H9 (cell line): ENCODE data around the gene BRD8. TPM values are rescaled to one million over a fixed set of nuclear protein-coding genes. Genes with fewer than 3 reads are reported as not detected.

Source experiments
- DNase-seq: peaks from one replicate; pipeline ENCODE4 v3.0.0-alpha.2; 2017
- H2AFZ ChIP-seq: one replicate; pipeline ENCODE4 v1.6.1; 2013; ENCODE audit warnings: mild to moderate bottlenecking, low read length, control low read depth, moderate library complexity
- H2AK5ac ChIP-seq: 2 replicates; pipeline ENCODE4 v1.6.1; 2013; ENCODE audit warnings: low read length, control low read depth, mixed read lengths; ENCODE audit not compliant: insufficient read length
- H2BK120ac ChIP-seq: one replicate; pipeline ENCODE4 v1.6.1; 2013; ENCODE audit warnings: low read depth, mild to moderate bottlenecking, low read length, control low read depth, inconsistent platforms; ENCODE audit not compliant: poor library complexity, severe bottlenecking
- H2BK12ac ChIP-seq: 2 replicates; pipeline ENCODE4 v1.6.1; 2013; ENCODE audit warnings: low read length, control low read depth, mixed read lengths, low read depth; ENCODE audit not compliant: insufficient read length
- H2BK15ac ChIP-seq: 2 replicates; pipeline ENCODE4 v1.6.1; 2013; ENCODE audit warnings: low read depth, low read length, control low read depth
- H2BK20ac ChIP-seq: one replicate; pipeline ENCODE4 v1.6.1; 2013; ENCODE audit warnings: low read depth, mild to moderate bottlenecking, low read length, control low read depth, inconsistent platforms; ENCODE audit not compliant: poor library complexity, severe bottlenecking
- H2BK5ac ChIP-seq: 2 replicates; pipeline ENCODE4 v1.6.1; 2013; ENCODE audit warnings: low read length, control low read depth, mixed read lengths; ENCODE audit not compliant: insufficient read length
- H3K14ac ChIP-seq: 2 replicates; pipeline ENCODE4 v1.6.1; 2013; ENCODE audit warnings: low read length, control low read depth; ENCODE audit not compliant: insufficient read depth
- H3K18ac ChIP-seq: 2 replicates; pipeline ENCODE4 v1.6.1; 2013; ENCODE audit warnings: low read depth, mild to moderate bottlenecking, mixed read lengths, low read length, control low read depth; ENCODE audit not compliant: insufficient read length
- H3K23ac ChIP-seq: 2 replicates; pipeline ENCODE4 v1.6.1; 2013; ENCODE audit warnings: low read length, control low read depth, mixed read lengths, low read depth; ENCODE audit not compliant: insufficient read length
- H3K23me2 ChIP-seq: 2 replicates; pipeline ENCODE4 v1.6.1; 2013; ENCODE audit warnings: low read depth, mild to moderate bottlenecking, mixed read lengths, low read length, control low read depth; ENCODE audit not compliant: insufficient read length, poor library complexity, severe bottlenecking
- H3K27ac ChIP-seq: 2 replicates; pipeline ENCODE4 v1.5.1; 2013; ENCODE audit warnings: low read length, control low read depth, mixed read lengths, low read depth; ENCODE audit not compliant: insufficient read length
- H3K27me3 ChIP-seq: 2 replicates; pipeline ENCODE4 v1.6.1; 2013; ENCODE audit warnings: low read length, control low read depth, inconsistent platforms; ENCODE audit not compliant: insufficient read depth
- H3K4ac ChIP-seq: 2 replicates; pipeline ENCODE4 v1.6.1; 2013; ENCODE audit warnings: low read depth, mild to moderate bottlenecking, control low read depth, inconsistent platforms, low read length, moderate library complexity
- H3K4me1 ChIP-seq: 2 replicates; pipeline ENCODE4 v1.6.1; 2013; ENCODE audit warnings: low read length, control low read depth, inconsistent platforms; ENCODE audit not compliant: insufficient read depth
- H3K4me2 ChIP-seq: 2 replicates; pipeline ENCODE4 v1.6.1; 2013; ENCODE audit warnings: low read length, control low read depth, mixed read lengths; ENCODE audit not compliant: insufficient read length, insufficient read depth
- H3K56ac ChIP-seq: 2 replicates; pipeline ENCODE4 v1.6.1; 2013; ENCODE audit warnings: low read depth, mild to moderate bottlenecking, mixed read lengths, low read length, control low read depth; ENCODE audit not compliant: insufficient read length
- H3K79me1 ChIP-seq: 2 replicates; pipeline ENCODE4 v1.6.1; 2013; ENCODE audit warnings: low read depth, mild to moderate bottlenecking, moderate library complexity, low read length, control low read depth, inconsistent platforms; ENCODE audit not compliant: insufficient read depth, poor library complexity, severe bottlenecking
- H3K79me2 ChIP-seq: 2 replicates; pipeline ENCODE4 v1.6.1; 2013; ENCODE audit warnings: low read length, control low read depth, inconsistent platforms; ENCODE audit not compliant: insufficient read depth
- H3K9ac ChIP-seq: 2 replicates; pipeline ENCODE4 v1.6.1; 2013; ENCODE audit warnings: low read length, control low read depth, mixed read lengths; ENCODE audit not compliant: insufficient read length; ENCODE audit errors: extremely low read depth
- H3K9me3 ChIP-seq: one replicate; pipeline ENCODE4 v1.6.1; 2013; ENCODE audit warnings: low read depth, low read length, inconsistent platforms; ENCODE audit not compliant: control insufficient read depth
- H3T11ph ChIP-seq: one replicate; pipeline ENCODE4 v1.6.1; 2013; ENCODE audit warnings: mild to moderate bottlenecking, low read length, control low read depth, inconsistent platforms
- H4K20me1 ChIP-seq: one replicate; pipeline ENCODE4 v1.6.1; 2013; ENCODE audit not compliant: control insufficient read depth, insufficient read length, insufficient read depth
- H4K5ac ChIP-seq: 2 replicates; pipeline ENCODE4 v1.6.1; 2013; ENCODE audit warnings: low read depth, mild to moderate bottlenecking, mixed read lengths, low read length, control low read depth; ENCODE audit not compliant: insufficient read length
- H4K8ac ChIP-seq: replicated peaks from 2 replicates; pipeline ENCODE4 v1.6.1; 2013; ENCODE audit warnings: low read length, control low read depth, mixed read lengths, low read depth; ENCODE audit not compliant: insufficient read length
- H4K91ac ChIP-seq: 2 replicates; pipeline ENCODE4 v1.6.1; 2013; ENCODE audit warnings: low read depth, mild to moderate bottlenecking, moderate library complexity, mixed read lengths, low read length, control low read depth; ENCODE audit not compliant: insufficient read length
- H3K27ac Mint-ChIP-seq, 3 experiments: 2 replicates in 2 of 3; 3 replicates in 1 of 3; pipeline ENCODE4 v1.8.0; 2020 to 2021; ENCODE audit warnings: mixed read lengths in 3 of 3, mild to moderate bottlenecking in 1 of 3, moderate library complexity in 1 of 3
- H3K27me3 Mint-ChIP-seq: 2 replicates; pipeline ENCODE4 v1.8.0; 2021; ENCODE audit warnings: low read depth, mild to moderate bottlenecking, moderate library complexity, mixed read lengths
- H3K36me3 Mint-ChIP-seq, 3 experiments: 2 replicates in 2 of 3; 3 replicates in 1 of 3; pipeline ENCODE4 v1.8.0; 2020 to 2021; ENCODE audit warnings: low read depth in 3 of 3, mixed read lengths in 3 of 3; ENCODE audit not compliant: insufficient read depth in 1 of 3
- H3K4me1 Mint-ChIP-seq, 2 experiments: 2 replicates each; pipeline ENCODE4 v1.8.0; 2020; ENCODE audit warnings: mixed read lengths in 2 of 2
- H3K4me3 Mint-ChIP-seq, 2 experiments: 2 replicates in 1 of 2; 3 replicates in 1 of 2; pipeline ENCODE4 v1.8.0; 2020 to 2021; ENCODE audit warnings: mild to moderate bottlenecking in 2 of 2, mixed read lengths in 2 of 2, moderate library complexity in 1 of 2
- H3K9me3 Mint-ChIP-seq, 2 experiments: 2 replicates in 1 of 2; 3 replicates in 1 of 2; pipeline ENCODE4 v1.8.0; 2020; ENCODE audit warnings: mild to moderate bottlenecking in 2 of 2, mixed read lengths in 2 of 2, moderate library complexity in 1 of 2
- CTCF ChIP-seq: fragments of 200-600 bp; sonication (generic); conservative IDR thresholded peaks from 3 replicates; pipeline ENCODE4 v1.8.0; 2021; ENCODE audit warnings: antibody characterized with exemption, mild to moderate bottlenecking
- WGBS: extraction: QIAGEN DNeasy Blood & Tissue Kit; methylation state at CpG from one replicate; pipeline ENCODE4 v1.1.7; 2013; ENCODE audit warnings: missing lambda C conversion rate, low lambda C conversion rate, mixed read lengths; ENCODE audit not compliant: insufficient read length; ENCODE audit errors: extremely low coverage; 5-methylcytosine and 5-hydroxymethylcytosine counted together
- total RNA-seq: library from RNA; stranded (reverse); gene quantifications from 2 replicates; pipeline ENCODE4 v1.2.1, GENCODE V29; 2021

The BRD8 gene
- total RNA-seq, 1 experiment from 2014 or later, result 67.9 TPM

- WGBS, result no CpG with 5 or more reads among the region's 3 CpGs
- no peak for DNase-seq
- H2AFZ ChIP-seq, result no peak overlapping the region
- H3T11ph ChIP-seq, result no peak overlapping the region
- Mint-ChIP-seq H3K9me3 (peaks cover 0 to 2% of the 10 kb centered on the region in 2 experiments; a peak in 2 of 5 replicates), H3K4me3 (no peak overlapping the region; a peak in 1 of 5 replicates), H3K4me1 (peaks cover 20 to 25% of the 10 kb centered on the region in 2 experiments), H3K27me3 (peaks cover 50% of the 10 kb centered on the region), H3K27ac (no peak overlapping the region), H3K36me3 (no peaks in the 10 kb centered on the region)
- no peak overlapping the region for H3K18ac ChIP-seq
- no peak overlapping the region for H4K91ac ChIP-seq
- H3K4ac ChIP-seq, result no peak overlapping the region
- H4K8ac ChIP-seq, result no peak overlapping the region
- peaks cover 2% of the 10 kb centered on the region; the same call in 1 of the 2 replicates for H3K27me3 ChIP-seq
- H2BK15ac ChIP-seq, result no peak overlapping the region
- no peak overlapping the region for H3K9ac ChIP-seq
- no peak overlapping the region for H2BK20ac ChIP-seq
- H2AK5ac ChIP-seq, result no peak overlapping the region
- H3K14ac ChIP-seq, result no peak overlapping the region
- H3K79me1 ChIP-seq, result no peaks in the 10 kb centered on the region
- no peaks in the 10 kb centered on the region for H3K79me2 ChIP-seq
- no peak overlapping the region for H2BK5ac ChIP-seq
- no peak for TF ChIP-seq CTCF
- H3K23ac ChIP-seq, result no peak overlapping the region
- peaks cover 5% of the 10 kb centered on the region; the same call in 1 of the 2 replicates for H3K4me1 ChIP-seq
- H4K20me1 ChIP-seq, result no peaks in the 10 kb centered on the region
- no peak overlapping the region for H3K27ac ChIP-seq
- no peak overlapping the region for H3K56ac ChIP-seq
- H3K23me2 ChIP-seq, result no peaks in the 10 kb centered on the region
- H3K4me2 ChIP-seq, result peak overlapping the region; percentile 19
- H2BK120ac ChIP-seq, result no peak overlapping the region
- H2BK12ac ChIP-seq, result no peak overlapping the region
- H4K5ac ChIP-seq, result no peak overlapping the region
- no peaks in the 10 kb centered on the region for H3K9me3 ChIP-seq
Observed at GRCh38 chr5:138103319-138103637, 75.2 kb downstream of the BRD8 start.
